Neuronal stem cell (in vitro differentiated cells): Measurements from ENCODE around the gene CD81.

ENCODE experiments used
- DNase-seq: peaks from one replicate; pipeline ENCODE4 v3.0.0-alpha.2; 2013; ENCODE audit warnings: low spot score
- H2AFZ ChIP-seq: one replicate; pipeline ENCODE4 v1.6.1; 2013; ENCODE audit warnings: mild to moderate bottlenecking, low read length, inconsistent platforms
- H2AK5ac ChIP-seq: 2 replicates; pipeline ENCODE4 v1.6.1; 2013; ENCODE audit warnings: low read depth, mild to moderate bottlenecking, inconsistent platforms, low read length, moderate library complexity, mixed read lengths
- H2BK120ac ChIP-seq: 2 replicates; pipeline ENCODE4 v1.6.1; 2013; ENCODE audit warnings: low read depth, mild to moderate bottlenecking, inconsistent platforms, low read length, moderate library complexity, mixed read lengths
- H2BK12ac ChIP-seq: one replicate; pipeline ENCODE4 v1.6.1; 2013; ENCODE audit warnings: low read length, inconsistent platforms
- H2BK15ac ChIP-seq: 2 replicates; pipeline ENCODE4 v1.6.1; 2013; ENCODE audit warnings: mild to moderate bottlenecking, low read length, inconsistent platforms, mixed read lengths
- H2BK5ac ChIP-seq: one replicate; pipeline ENCODE4 v1.6.1; 2013; ENCODE audit warnings: inconsistent platforms, mild to moderate bottlenecking, low read length, moderate library complexity
- H3K14ac ChIP-seq: one replicate; pipeline ENCODE4 v1.6.1; 2013; ENCODE audit warnings: low read length, inconsistent platforms
- H3K18ac ChIP-seq: 2 replicates; pipeline ENCODE4 v1.6.1; 2013; ENCODE audit warnings: low read length, inconsistent platforms
- H3K23ac ChIP-seq: 2 replicates; pipeline ENCODE4 v1.6.1; 2013; ENCODE audit warnings: low read depth, mild to moderate bottlenecking, mixed read lengths, low read length, inconsistent platforms; ENCODE audit not compliant: poor library complexity
- H3K27ac ChIP-seq: replicated peaks from 3 replicates; pipeline ENCODE4 v1.5.1; 2013; ENCODE audit warnings: low read length, inconsistent platforms
- H3K27me3 ChIP-seq, 3 experiments: 2 replicates each; pipeline ENCODE4 v1.6.1; 2013; ENCODE audit warnings: low read length in 3 of 3, mild to moderate bottlenecking in 2 of 3, inconsistent platforms in 1 of 3, low read depth in 1 of 3, mixed read lengths in 1 of 3, moderate library complexity in 1 of 3; ENCODE audit not compliant: control insufficient read depth in 3 of 3, insufficient read depth in 3 of 3
- H3K36me3 ChIP-seq, 2 donors: replicated peaks in 1 of 2; 2 replicates each; pipeline ENCODE4 v1.6.1; 2013; ENCODE audit warnings: low read length in 2 of 2; ENCODE audit not compliant: control insufficient read depth in 2 of 2, insufficient read depth in 2 of 2
- H3K4ac ChIP-seq: 2 replicates; pipeline ENCODE4 v1.6.1; 2013; ENCODE audit warnings: inconsistent platforms, mild to moderate bottlenecking, low read length, moderate library complexity
- H3K4me1 ChIP-seq, 2 donors: 1 replicate in 1 of 2; 2 replicates in 1 of 2; pipeline ENCODE4 v1.6.1; 2013; ENCODE audit warnings: low read length in 2 of 2, low read depth in 1 of 2; ENCODE audit not compliant: control insufficient read depth in 2 of 2, insufficient read depth in 1 of 2
- H3K4me2 ChIP-seq: one replicate; pipeline ENCODE4 v1.6.1; 2013; ENCODE audit warnings: mild to moderate bottlenecking, low read length, inconsistent platforms; ENCODE audit not compliant: insufficient read depth, poor library complexity, severe bottlenecking
- H3K4me3 ChIP-seq, 2 donors: 2 replicates each; pipeline ENCODE4 v1.5.1; 2013; ENCODE audit warnings: low read length in 2 of 2, mild to moderate bottlenecking in 2 of 2, inconsistent platforms in 1 of 2, moderate library complexity in 1 of 2
- H3K79me1 ChIP-seq: one replicate; pipeline ENCODE4 v1.6.1; 2013; ENCODE audit warnings: low read depth, mild to moderate bottlenecking, inconsistent platforms, low read length, moderate library complexity
- H3K9ac ChIP-seq: one replicate; pipeline ENCODE4 v1.6.1; 2013; ENCODE audit warnings: mild to moderate bottlenecking, low read depth, low read length, inconsistent platforms; ENCODE audit not compliant: poor library complexity
- H3K9me3 ChIP-seq, 2 donors: replicated peaks in 1 of 2; 2 replicates each; pipeline versions ENCODE3 to v1.6.1; 2013; ENCODE audit warnings: low read length in 2 of 2, mild to moderate bottlenecking in 2 of 2, inconsistent platforms in 1 of 2, low read depth in 1 of 2, mixed read lengths in 1 of 2, moderate library complexity in 1 of 2; ENCODE audit not compliant: control insufficient read depth in 2 of 2, insufficient read depth in 1 of 2
- H4K8ac ChIP-seq: one replicate; pipeline ENCODE4 v1.6.1; 2013; ENCODE audit warnings: low read depth, mild to moderate bottlenecking, inconsistent platforms, low read length, moderate library complexity
- H4K91ac ChIP-seq: one replicate; pipeline ENCODE4 v1.6.1; 2013; ENCODE audit warnings: low read length, low read depth, mild to moderate bottlenecking, inconsistent platforms; ENCODE audit not compliant: poor library complexity
- WGBS, 2 donors: extraction: QIAGEN DNeasy Blood & Tissue Kit; methylation state at CpG; one replicate each; pipeline ENCODE4 v1.1.7; 2013; ENCODE audit warnings: missing lambda C conversion rate in 2 of 2, mixed read lengths in 1 of 2; ENCODE audit not compliant: insufficient read length in 2 of 2, insufficient replicate concordance in 1 of 2; ENCODE audit errors: extremely low coverage in 2 of 2; 5-methylcytosine and 5-hydroxymethylcytosine counted together

The CD81 gene

DNA sequence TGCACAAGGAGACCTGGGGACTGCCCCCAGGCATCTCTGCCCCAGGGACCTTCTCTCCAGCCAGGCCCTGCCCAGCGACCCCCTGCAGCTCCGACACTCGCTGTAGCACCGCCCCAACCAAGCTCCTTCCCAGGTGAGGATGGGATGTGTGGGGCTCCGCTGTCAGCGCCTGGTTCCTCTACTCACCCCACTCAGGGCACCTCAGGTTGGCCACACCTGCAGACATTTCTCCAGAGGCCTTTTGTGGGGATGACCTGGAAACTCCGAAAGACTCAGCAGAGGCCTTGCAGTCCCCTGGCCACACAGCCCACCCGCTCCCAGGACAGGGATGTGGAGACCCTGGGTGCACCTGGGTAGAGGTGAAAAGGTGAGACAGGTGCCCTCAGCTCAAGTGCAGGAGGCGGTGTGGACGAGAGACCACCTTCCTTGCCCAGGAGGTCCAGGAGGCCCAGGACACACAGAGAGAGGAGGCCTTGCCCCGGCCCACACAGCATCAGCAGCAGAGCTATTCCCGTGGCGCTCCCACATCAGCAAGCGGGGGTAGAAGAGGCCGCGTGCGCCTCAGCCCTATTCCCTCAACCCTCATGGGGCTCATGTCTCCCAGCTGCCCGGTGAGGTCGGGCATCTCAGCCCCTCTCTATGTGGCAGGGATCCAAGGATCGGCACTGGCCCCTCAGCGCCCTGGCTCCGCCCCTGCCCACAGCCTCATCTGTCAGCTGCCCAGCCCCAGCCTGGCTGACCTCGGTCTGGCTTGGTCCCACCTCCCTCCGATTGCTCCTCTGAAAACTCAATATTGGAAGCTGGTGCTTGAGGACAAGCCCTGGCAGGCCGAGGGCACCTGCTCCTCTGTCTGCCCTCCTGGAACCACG is 46.3 kb downstream of the CD81 start:
- H3K27ac ChIP-seq, result no peak overlapping the region
- peak overlapping the region; percentile 46 for H4K91ac ChIP-seq
- H3K9me3 ChIP-seq, result no peaks in the 10 kb centered on the region
- WGBS, 2 donors, result no CpG with 5 or more reads among the region's 26 CpGs
- H2BK12ac ChIP-seq, result peak overlapping the region; percentile 60
- H2BK120ac ChIP-seq, result peak overlapping the region; percentile 5
- H3K9ac ChIP-seq, result no peak overlapping the region
- peak overlapping the region; percentile 99 for H2AK5ac ChIP-seq
- H3K4me2 ChIP-seq, result no peak overlapping the region
- H3K27me3 ChIP-seq, result no peaks in the 10 kb centered on the region
- no peak overlapping the region for H2BK5ac ChIP-seq
- peaks cover 4 to 10% of the 10 kb centered on the region in 2 donors for H3K4me1 ChIP-seq
- no peak for DNase-seq
- H2AFZ ChIP-seq, result no peak overlapping the region
- no peak overlapping the region for H3K4me3 ChIP-seq
- no peaks in the 10 kb centered on the region for H3K36me3 ChIP-seq
- H3K79me1 ChIP-seq, result no peaks in the 10 kb centered on the region
- peak overlapping the region; percentile 74 for H2BK15ac ChIP-seq
- peak overlapping the region; percentile 19 for H3K18ac ChIP-seq
- peak overlapping the region; percentile 4 for H3K23ac ChIP-seq
- no peak overlapping the region for H4K8ac ChIP-seq
- H3K14ac ChIP-seq, result no peak overlapping the region
- H3K4ac ChIP-seq, result no peak overlapping the region

DNA sequence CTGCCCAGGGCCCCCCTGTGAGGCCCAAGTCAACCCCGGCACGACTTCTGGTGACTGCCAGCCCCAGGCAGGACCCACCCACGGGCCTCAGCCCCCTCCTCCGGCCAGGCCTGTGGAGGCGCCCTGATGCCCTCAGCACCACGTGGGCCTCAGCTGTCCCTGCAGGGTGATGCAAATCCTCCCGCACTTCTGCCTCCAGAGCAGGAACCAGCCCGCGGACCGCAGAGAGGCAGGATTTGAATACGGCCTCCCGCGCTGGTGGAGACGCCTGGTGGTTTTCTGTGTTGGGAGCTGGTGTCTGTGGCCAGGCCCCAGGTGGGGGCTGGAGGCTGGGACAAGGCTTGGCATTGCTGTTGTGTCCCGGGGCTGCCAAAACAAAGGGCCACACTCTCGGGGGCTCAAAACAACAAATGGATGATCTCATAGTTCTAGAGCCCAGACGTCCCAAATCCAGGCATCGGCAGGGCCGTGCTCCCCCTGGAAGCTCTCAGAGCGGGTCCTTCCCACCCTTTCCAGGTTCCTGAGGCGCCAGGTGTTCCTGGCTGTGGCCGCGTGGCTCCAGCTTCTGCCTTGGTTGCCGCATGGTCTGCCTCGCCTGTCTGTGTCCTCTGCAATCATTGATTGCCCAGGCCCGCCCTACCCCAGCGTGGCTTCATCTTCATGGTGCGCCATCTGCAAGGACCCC is 47.8 kb downstream of the CD81 start:
- peak overlapping the region; percentile 11 for H3K18ac ChIP-seq
- no CpG with 5 or more reads among the region's 28 CpGs for WGBS, 2 donors
- H2AFZ ChIP-seq, result no peak overlapping the region
- no peak overlapping the region for H3K4me3 ChIP-seq
- H3K23ac ChIP-seq, result peak overlapping the region; percentile 67
- peak overlapping the region; percentile 47 for H3K14ac ChIP-seq
- no peaks in the 10 kb centered on the region for H3K36me3 ChIP-seq
- no peak for DNase-seq
- peak overlapping the region; percentile 19 for H2BK120ac ChIP-seq
- no peak overlapping the region for H3K4me2 ChIP-seq
- no peak overlapping the region for H4K91ac ChIP-seq
- H3K27ac ChIP-seq, result no peak overlapping the region
- H2BK5ac ChIP-seq, result peak overlapping the region; percentile 12
- H4K8ac ChIP-seq, result no peak overlapping the region
- peaks cover 2 to 8% of the 10 kb centered on the region in 2 donors for H3K4me1 ChIP-seq
- H2BK15ac ChIP-seq, result no peak overlapping the region
- peak overlapping the region; percentile 68 for H2AK5ac ChIP-seq
- no peak overlapping the region for H3K9ac ChIP-seq
- no peaks in the 10 kb centered on the region for H3K79me1 ChIP-seq
- no peak overlapping the region for H3K4ac ChIP-seq
- H3K9me3 ChIP-seq, result peaks cover 0 to 4% of the 10 kb centered on the region in 2 donors
- H3K27me3 ChIP-seq, result peaks cover 0 to 2% (median 0%) of the 10 kb centered on the region in 3 experiments
- H2BK12ac ChIP-seq, result peak overlapping the region; percentile 14

DNA sequence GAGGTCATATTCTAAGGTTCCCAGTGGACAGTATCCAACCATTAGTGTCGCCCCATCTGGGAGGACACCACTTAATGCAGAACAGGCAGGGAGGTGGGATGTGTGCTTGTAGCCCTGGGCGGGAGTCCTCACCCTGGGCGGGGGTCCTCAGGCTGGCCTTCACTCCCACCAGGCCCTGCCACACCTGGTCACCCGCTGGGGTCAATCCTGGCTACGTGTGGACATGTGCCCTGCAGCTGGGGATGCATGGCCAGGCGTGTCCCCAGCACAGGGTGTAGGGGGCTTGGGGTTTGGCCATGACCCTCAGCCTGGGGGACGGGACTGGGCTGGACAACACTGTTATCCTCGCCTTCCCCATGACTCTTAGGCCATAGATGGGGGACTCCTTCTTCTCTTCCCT is 48.4 kb downstream of the CD81 start:
- Histone ChIP-seq H3K23ac (peak overlapping the region; percentile 67), H3K4me1 (peaks cover 2 to 4% of the 10 kb centered on the region in 2 donors), H3K27ac (no peak overlapping the region), H2AK5ac (no peak overlapping the region), H3K79me1 (no peaks in the 10 kb centered on the region), H2AFZ (no peak overlapping the region), H3K27me3 (peaks cover 0 to 4% (median 0%) of the 10 kb centered on the region in 3 experiments), H3K14ac (no peak overlapping the region), H3K18ac (peak overlapping the region; percentile 53), H3K4me2 (no peak overlapping the region), H3K9ac (no peak overlapping the region), H4K91ac (no peak overlapping the region), H2BK12ac (peak overlapping the region; percentile 14), H3K36me3 (no peaks in the 10 kb centered on the region), H2BK15ac (peak overlapping the region; percentile 72), H4K8ac (no peak overlapping the region), H3K9me3 (peaks cover 0 to 4% of the 10 kb centered on the region in 2 donors), H2BK5ac (peak overlapping the region; percentile 6), H3K4ac (no peak overlapping the region), H3K4me3 (no peak overlapping the region), H2BK120ac (peak overlapping the region; percentile 19)
- no CpG with 5 or more reads among the region's 8 CpGs for WGBS, 2 donors
- no peak for DNase-seq

DNA sequence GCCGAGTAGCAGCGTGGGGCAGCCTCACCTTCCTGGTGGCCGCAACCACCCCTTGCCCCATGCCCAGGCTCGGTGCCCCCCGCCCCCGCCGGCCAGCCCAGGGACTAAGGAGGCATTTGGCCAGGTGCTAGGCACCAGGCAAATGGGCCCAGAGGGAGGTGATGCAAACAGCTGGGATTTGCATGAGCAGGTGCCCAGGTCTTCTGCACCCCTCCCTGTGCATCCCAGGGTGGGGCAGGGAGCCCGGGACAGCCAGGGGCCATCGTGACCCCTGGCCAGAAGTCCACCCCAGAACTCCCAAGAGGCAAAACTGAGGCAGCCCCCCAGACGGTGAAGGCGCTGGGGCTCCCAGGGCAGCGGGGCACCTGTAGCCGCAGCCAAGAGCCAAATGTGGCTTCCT is 49.1 kb downstream of the CD81 start:
- H2AK5ac ChIP-seq, result peak overlapping the region; percentile 80
- no peak overlapping the region for H2BK120ac ChIP-seq
- H4K91ac ChIP-seq, result no peak overlapping the region
- H3K27me3 ChIP-seq, result peaks cover 0 to 4% (median 0%) of the 10 kb centered on the region in 3 experiments
- no peak for DNase-seq
- no peak overlapping the region for H3K4me3 ChIP-seq
- H3K36me3 ChIP-seq, result no peaks in the 10 kb centered on the region
- no peak overlapping the region for H3K4ac ChIP-seq
- H2BK5ac ChIP-seq, result peak overlapping the region; percentile 6
- H3K4me2 ChIP-seq, result no peak overlapping the region
- H3K79me1 ChIP-seq, result no peaks in the 10 kb centered on the region
- H3K27ac ChIP-seq, result no peak overlapping the region
- H3K9me3 ChIP-seq, result peaks cover 0 to 7% of the 10 kb centered on the region in 2 donors
- no peak overlapping the region for H4K8ac ChIP-seq
- peak overlapping the region; percentile 39 for H2BK15ac ChIP-seq
- H3K9ac ChIP-seq, result no peak overlapping the region
- H3K4me1 ChIP-seq, result no peaks in the 10 kb centered on the region
- H2AFZ ChIP-seq, result no peak overlapping the region
- H3K14ac ChIP-seq, result no peak overlapping the region
- H3K23ac ChIP-seq, result no peak overlapping the region
- WGBS, 2 donors, result no CpG with 5 or more reads among the region's 13 CpGs
- no peak overlapping the region for H2BK12ac ChIP-seq
- H3K18ac ChIP-seq, result peak overlapping the region; percentile 39
